HCT116 (cell line): ENCODE measurements around the gene CCDC87. TPM values are rescaled to one million over a fixed set of nuclear protein-coding genes. Genes with fewer than 3 reads are reported as not detected.

Experiments used
- ATAC-seq: fragments of 200-7000 bp; cut with Tn5 transposase; 2 replicates; pipeline ENCODE4 v1.9.1; 2020; ENCODE audit warnings: mild to moderate bottlenecking, moderate library complexity
- BruUV-seq: library from RNA; stranded (reverse); fragments of 400-500 nt; replicated peaks from 2 replicates; lab custom pipeline; 2021; lab: Mats Ljungman, UMichigan
- CTCF ChIA-PET: fragments of 300-600 bp; sonication (Branson Sonifier 250); formaldehyde crosslinking; loops from one replicate; lab custom pipeline; 2021; ENCODE audit warnings: antibody characterized with exemption; lab: Charles Lee
- POLR2A ChIA-PET: fragments of 300-600, 350-600 bp; sonication (Branson Sonifier 250); formaldehyde crosslinking; loops from one replicate; lab custom pipeline; 2021; ENCODE audit warnings: antibody characterized with exemption; lab: Charles Lee
- RAD21 ChIA-PET, 2 experiments: fragments of 300-600 bp; sonication (Branson Sonifier 250); formaldehyde crosslinking; loops; one replicate each; lab custom pipeline; 2023; ENCODE audit warnings: low total read pairs in 2 of 2; ENCODE audit not compliant: uncharacterized antibody in 2 of 2, unreplicated experiment in 2 of 2, low non-redundant PET in 1 of 2; lab: Charles Lee
- DNase-seq: peaks from one replicate; pipeline ENCODE4 v3.0.0-alpha.2; 2010; ENCODE audit warnings: low read depth, low spot score
- H2AFZ ChIP-seq: fragments of 200-600 bp; shearing (Covaris generic), sonication (generic); 2 replicates; pipeline ENCODE4 v1.6.1; 2017; ENCODE audit warnings: low read depth, mixed run types, mixed read lengths, antibody characterized with exemption, low read length; ENCODE audit not compliant: poor library complexity, severe bottlenecking
- H3K27ac ChIP-seq: 2 replicates; pipeline ENCODE4 v1.5.1; 2012; ENCODE audit warnings: low read depth, low read length
- H3K27me3 ChIP-seq: fragments of 200-600 bp; sonication (generic); 2 replicates; pipeline ENCODE4 v1.6.1; 2016; ENCODE audit warnings: mixed run types, low read length, mixed read lengths; ENCODE audit not compliant: insufficient read depth
- H3K36me3 ChIP-seq, 2 experiments: fragments of 200-500 bp in 1 of 2; fragments of 200-600 bp in 1 of 2; sonication (Bioruptor generic) in 1 of 2; sonication (generic) in 1 of 2; 2 replicates each; pipeline versions ENCODE4 v1.5.1 to v1.6.1; 2014 to 2016; ENCODE audit warnings: low read length in 2 of 2, inconsistent platforms in 1 of 2, mixed read lengths in 1 of 2, mixed run types in 1 of 2; ENCODE audit not compliant: insufficient read depth in 2 of 2, control insufficient read depth in 1 of 2
- H3K4me1 ChIP-seq, 2 experiments: fragments of 200-600 bp in 1 of 2; sonication (generic) in 1 of 2; 2 replicates each; pipeline versions ENCODE4 v1.5.1 to v1.6.1; 2012 to 2017; ENCODE audit warnings: low read length in 2 of 2, inconsistent platforms in 1 of 2, mild to moderate bottlenecking in 1 of 2, mixed read lengths in 1 of 2, mixed run types in 1 of 2, moderate library complexity in 1 of 2; ENCODE audit not compliant: insufficient read depth in 2 of 2, control insufficient read depth in 1 of 2
- H3K4me2 ChIP-seq: fragments of 200-600 bp; sonication (generic); 2 replicates; pipeline ENCODE4 v1.6.1; 2017; ENCODE audit warnings: mixed run types, low read length, mixed read lengths
- H3K4me3 ChIP-seq, 2 experiments: fragments of 200-600 bp in 1 of 2; sonication (generic) in 1 of 2; replicated peaks in 1 of 2; 2 replicates each; pipeline ENCODE4 v1.5.1; 2011 to 2016; ENCODE audit warnings: low read length in 2 of 2, control low read depth in 1 of 2, low read depth in 1 of 2, mild to moderate bottlenecking in 1 of 2, mixed read lengths in 1 of 2, mixed run types in 1 of 2
- H3K79me2 ChIP-seq: fragments of 200-600 bp; sonication (generic); 2 replicates; pipeline ENCODE4 v1.6.1; 2017; ENCODE audit warnings: mild to moderate bottlenecking, mixed run types, low read length, moderate library complexity, mixed read lengths; ENCODE audit not compliant: insufficient read depth
- H3K9ac ChIP-seq: fragments of 200-600 bp; sonication (generic); 2 replicates; pipeline ENCODE4 v1.6.1; 2016; ENCODE audit warnings: low read length, mixed read lengths
- H3K9me2 ChIP-seq: fragments of 200-600 bp; sonication (generic), shearing (Covaris generic); 2 replicates; pipeline ENCODE4 v1.6.1; 2017; ENCODE audit warnings: mixed run types, mild to moderate bottlenecking, moderate library complexity; ENCODE audit not compliant: insufficient read depth
- H3K9me3 ChIP-seq, 2 experiments: fragments of 200-500 bp in 1 of 2; fragments of 200-600 bp in 1 of 2; sonication (Bioruptor generic) in 1 of 2; sonication (generic) in 1 of 2; 2 replicates each; pipeline ENCODE4 v1.6.1; 2014 to 2017; ENCODE audit warnings: low read length in 2 of 2, mixed read lengths in 2 of 2, inconsistent platforms in 1 of 2, low read depth in 1 of 2, mild to moderate bottlenecking in 1 of 2, mixed run types in 1 of 2, moderate library complexity in 1 of 2; ENCODE audit not compliant: control insufficient read depth in 1 of 2, insufficient read depth in 1 of 2
- H4K20me1 ChIP-seq: fragments of 200-600 bp; sonication (generic), shearing (Covaris generic); 2 replicates; pipeline ENCODE4 v1.6.1; 2017; ENCODE audit warnings: mixed run types, mild to moderate bottlenecking, moderate library complexity; ENCODE audit not compliant: insufficient read depth
- CBX3 ChIP-seq: IDR thresholded peaks from 2 replicates; pipeline ENCODE4 v1.6.1; 2012; ENCODE audit warnings: low read depth
- CEBPB ChIP-seq: IDR thresholded peaks from 2 replicates; pipeline ENCODE4 v1.6.1; 2012; ENCODE audit warnings: low read depth
- EGR1 ChIP-seq: IDR thresholded peaks from 2 replicates; pipeline ENCODE4 v1.6.1; 2012; ENCODE audit warnings: low read depth
- ELF1 ChIP-seq: IDR thresholded peaks from 2 replicates; pipeline ENCODE4 v1.6.1; 2012; ENCODE audit warnings: low read depth, borderline replicate concordance
- EZH2 ChIP-seq: fragments of 200-600 bp; sonication (generic); IDR thresholded peaks from 2 replicates; pipeline ENCODE4 v1.6.1; 2017; ENCODE audit warnings: antibody characterized with exemption, mixed run types
- EZH2phosphoT487 ChIP-seq: fragments of 200-600 bp; IDR thresholded peaks from 2 replicates; pipeline ENCODE4 v1.6.1; 2018; ENCODE audit warnings: antibody characterized with exemption, borderline replicate concordance
- JUND ChIP-seq: IDR thresholded peaks from 2 replicates; pipeline ENCODE4 v1.6.1; 2012
- POLR2A ChIP-seq: IDR thresholded peaks from 2 replicates; pipeline ENCODE4 v1.7.0; 2011; ENCODE audit warnings: borderline replicate concordance; ENCODE audit not compliant: insufficient read depth, insufficient read length; ENCODE audit errors: extremely low read depth
- POLR2AphosphoS5 ChIP-seq: IDR thresholded peaks from 2 replicates; pipeline ENCODE4 v1.6.1; 2011; ENCODE audit warnings: mild to moderate bottlenecking, low read depth, low read length, moderate library complexity
- RAD21 ChIP-seq: IDR thresholded peaks from 2 replicates; pipeline ENCODE4 v1.6.1; 2012; ENCODE audit warnings: low read depth, mild to moderate bottlenecking
- SIN3A ChIP-seq: IDR thresholded peaks from 2 replicates; pipeline ENCODE4 v1.6.1; 2012; ENCODE audit warnings: low read depth
- SRF ChIP-seq: IDR thresholded peaks from 2 replicates; pipeline ENCODE4 v1.6.1; 2012; ENCODE audit warnings: low read depth
- TCF7L2 ChIP-seq: IDR thresholded peaks from 2 replicates; pipeline ENCODE4 v1.7.0; 2011; ENCODE audit warnings: borderline replicate concordance, inconsistent platforms; ENCODE audit not compliant: insufficient read depth, insufficient read length; ENCODE audit errors: extremely low read depth
- YY1 ChIP-seq: IDR thresholded peaks from 2 replicates; pipeline ENCODE4 v1.6.1; 2011; ENCODE audit warnings: low read length, low read depth, moderate library complexity, mild to moderate bottlenecking; ENCODE audit not compliant: insufficient replicate concordance; ENCODE audit errors: extremely low read depth
- ZFX ChIP-seq: fragments of 450-650 bp; IDR thresholded peaks from 2 replicates; pipeline ENCODE4 v1.6.1; 2017
- ZNF274 ChIP-seq: fragments of 200-500 bp; sonication (Bioruptor generic); IDR thresholded peaks from 2 replicates; pipeline ENCODE4 v1.6.1; 2014; ENCODE audit warnings: mild to moderate bottlenecking, low read depth, low read length, inconsistent platforms
- intact Hi-C: fragments of 100-400 bp; cut with micrococcal nuclease; formaldehyde crosslinking; loops from 2 replicates; pipeline ENCODE4 v1.10.0; 2022
- total RNA-seq: library from RNA; stranded (reverse); gene quantifications from one replicate; pipeline ENCODE4 v1.2.1, GENCODE V29; 2021; ENCODE audit not compliant: unreplicated experiment
- TF ChIP-seq, protein P1 (sequence below), 3 experiments: fragments of 200-600 bp in 1 of 3; sonication (generic) in 1 of 3; IDR thresholded peaks in 2 of 3; conservative IDR thresholded peaks in 1 of 3; 2 replicates each; pipeline ENCODE4 v1.5.1; 2012 to 2017; ENCODE audit warnings: low read depth in 2 of 3, low read length in 2 of 3, antibody characterized with exemption in 1 of 3, borderline replicate concordance in 1 of 3, control low read depth in 1 of 3, mild to moderate bottlenecking in 1 of 3, mixed read lengths in 1 of 3, mixed run types in 1 of 3, moderate library complexity in 1 of 3; ENCODE audit not compliant: insufficient read depth in 1 of 3
- TF ChIP-seq, protein P2 (sequence below): IDR thresholded peaks from 2 replicates; pipeline ENCODE4 v1.6.1; 2012; ENCODE audit warnings: low read depth
- TF ChIP-seq, protein P3 (sequence below): IDR thresholded peaks from 2 replicates; pipeline ENCODE4 v1.6.1; 2011; ENCODE audit warnings: mild to moderate bottlenecking, low read length, moderate library complexity; ENCODE audit not compliant: insufficient replicate concordance; ENCODE audit errors: extremely low read depth

Gene CCDC87
- total RNA-seq, 1 experiment from 2014 or later = 0.39 TPM

DNA sequence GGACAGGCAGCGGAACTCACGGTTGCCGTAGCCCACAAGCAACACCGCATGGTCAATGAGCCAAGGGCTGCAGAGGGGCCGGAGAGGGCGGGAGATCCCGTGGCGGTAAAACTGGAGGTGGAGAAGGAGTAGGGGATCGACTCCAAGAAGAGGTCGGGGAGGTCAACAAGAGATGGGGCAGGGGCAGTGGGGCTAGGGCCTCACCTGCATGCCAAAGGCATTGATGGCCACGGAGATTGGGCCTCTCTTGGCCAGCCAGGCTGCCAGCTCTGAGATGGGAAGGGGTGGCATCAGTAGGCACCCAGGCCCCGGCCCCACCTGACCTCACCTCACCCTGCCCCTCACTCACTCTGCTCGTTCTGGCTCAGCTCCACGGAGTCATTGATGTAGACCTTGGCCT is 28.3 kb downstream of the CCDC87 start:
- Histone ChIP-seq H3K27ac (no peak overlapping the region), H3K9me3 (no peaks in the 10 kb centered on the region), H3K4me2 (no peak overlapping the region), H3K4me3 (no peak overlapping the region), H3K9ac (no peak overlapping the region), H2AFZ (no peak overlapping the region), H3K4me1 (no peaks in the 10 kb centered on the region), H3K79me2 (no peaks in the 10 kb centered on the region), H3K27me3 (no peaks in the 10 kb centered on the region), H3K9me2 (no peaks in the 10 kb centered on the region), H3K36me3 (no peaks in the 10 kb centered on the region), H4K20me1 (no peaks in the 10 kb centered on the region)
- RAD21 ChIA-PET = no interaction called here
- no peak for DNase-seq
- no peak for TF ChIP-seq JUND
- TF ChIP-seq ELF1 = no peak
- TF ChIP-seq, protein P1, sequence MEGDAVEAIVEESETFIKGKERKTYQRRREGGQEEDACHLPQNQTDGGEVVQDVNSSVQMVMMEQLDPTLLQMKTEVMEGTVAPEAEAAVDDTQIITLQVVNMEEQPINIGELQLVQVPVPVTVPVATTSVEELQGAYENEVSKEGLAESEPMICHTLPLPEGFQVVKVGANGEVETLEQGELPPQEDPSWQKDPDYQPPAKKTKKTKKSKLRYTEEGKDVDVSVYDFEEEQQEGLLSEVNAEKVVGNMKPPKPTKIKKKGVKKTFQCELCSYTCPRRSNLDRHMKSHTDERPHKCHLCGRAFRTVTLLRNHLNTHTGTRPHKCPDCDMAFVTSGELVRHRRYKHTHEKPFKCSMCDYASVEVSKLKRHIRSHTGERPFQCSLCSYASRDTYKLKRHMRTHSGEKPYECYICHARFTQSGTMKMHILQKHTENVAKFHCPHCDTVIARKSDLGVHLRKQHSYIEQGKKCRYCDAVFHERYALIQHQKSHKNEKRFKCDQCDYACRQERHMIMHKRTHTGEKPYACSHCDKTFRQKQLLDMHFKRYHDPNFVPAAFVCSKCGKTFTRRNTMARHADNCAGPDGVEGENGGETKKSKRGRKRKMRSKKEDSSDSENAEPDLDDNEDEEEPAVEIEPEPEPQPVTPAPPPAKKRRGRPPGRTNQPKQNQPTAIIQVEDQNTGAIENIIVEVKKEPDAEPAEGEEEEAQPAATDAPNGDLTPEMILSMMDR (IDR thresholded peaks at IDR 0.05 in 2 of 3, conservative IDR thresholded peaks at IDR 0.05 in 1 of 3; ENCODE audit: borderline replicate concordance in 1 of 3, insufficient read depth in 1 of 3, low read depth in 2 of 3, low read length in 2 of 3) = no peak
- no peak for TF ChIP-seq YY1
- TF ChIP-seq POLR2AphosphoS5 = no peak
- TF ChIP-seq TCF7L2 = no peak
- TF ChIP-seq, protein P2, sequence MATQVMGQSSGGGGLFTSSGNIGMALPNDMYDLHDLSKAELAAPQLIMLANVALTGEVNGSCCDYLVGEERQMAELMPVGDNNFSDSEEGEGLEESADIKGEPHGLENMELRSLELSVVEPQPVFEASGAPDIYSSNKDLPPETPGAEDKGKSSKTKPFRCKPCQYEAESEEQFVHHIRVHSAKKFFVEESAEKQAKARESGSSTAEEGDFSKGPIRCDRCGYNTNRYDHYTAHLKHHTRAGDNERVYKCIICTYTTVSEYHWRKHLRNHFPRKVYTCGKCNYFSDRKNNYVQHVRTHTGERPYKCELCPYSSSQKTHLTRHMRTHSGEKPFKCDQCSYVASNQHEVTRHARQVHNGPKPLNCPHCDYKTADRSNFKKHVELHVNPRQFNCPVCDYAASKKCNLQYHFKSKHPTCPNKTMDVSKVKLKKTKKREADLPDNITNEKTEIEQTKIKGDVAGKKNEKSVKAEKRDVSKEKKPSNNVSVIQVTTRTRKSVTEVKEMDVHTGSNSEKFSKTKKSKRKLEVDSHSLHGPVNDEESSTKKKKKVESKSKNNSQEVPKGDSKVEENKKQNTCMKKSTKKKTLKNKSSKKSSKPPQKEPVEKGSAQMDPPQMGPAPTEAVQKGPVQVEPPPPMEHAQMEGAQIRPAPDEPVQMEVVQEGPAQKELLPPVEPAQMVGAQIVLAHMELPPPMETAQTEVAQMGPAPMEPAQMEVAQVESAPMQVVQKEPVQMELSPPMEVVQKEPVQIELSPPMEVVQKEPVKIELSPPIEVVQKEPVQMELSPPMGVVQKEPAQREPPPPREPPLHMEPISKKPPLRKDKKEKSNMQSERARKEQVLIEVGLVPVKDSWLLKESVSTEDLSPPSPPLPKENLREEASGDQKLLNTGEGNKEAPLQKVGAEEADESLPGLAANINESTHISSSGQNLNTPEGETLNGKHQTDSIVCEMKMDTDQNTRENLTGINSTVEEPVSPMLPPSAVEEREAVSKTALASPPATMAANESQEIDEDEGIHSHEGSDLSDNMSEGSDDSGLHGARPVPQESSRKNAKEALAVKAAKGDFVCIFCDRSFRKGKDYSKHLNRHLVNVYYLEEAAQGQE = no peak
- no peak for TF ChIP-seq EZH2phosphoT487
- no peak for TF ChIP-seq SRF
- TF ChIP-seq ZNF274 = no peak
- TF ChIP-seq CBX3 = no peak
- TF ChIP-seq RAD21 = no peak
- TF ChIP-seq ZFX = no peak
- TF ChIP-seq SIN3A = no peak
- TF ChIP-seq CEBPB = no peak
- TF ChIP-seq POLR2A = no peak
- TF ChIP-seq, protein P3, sequence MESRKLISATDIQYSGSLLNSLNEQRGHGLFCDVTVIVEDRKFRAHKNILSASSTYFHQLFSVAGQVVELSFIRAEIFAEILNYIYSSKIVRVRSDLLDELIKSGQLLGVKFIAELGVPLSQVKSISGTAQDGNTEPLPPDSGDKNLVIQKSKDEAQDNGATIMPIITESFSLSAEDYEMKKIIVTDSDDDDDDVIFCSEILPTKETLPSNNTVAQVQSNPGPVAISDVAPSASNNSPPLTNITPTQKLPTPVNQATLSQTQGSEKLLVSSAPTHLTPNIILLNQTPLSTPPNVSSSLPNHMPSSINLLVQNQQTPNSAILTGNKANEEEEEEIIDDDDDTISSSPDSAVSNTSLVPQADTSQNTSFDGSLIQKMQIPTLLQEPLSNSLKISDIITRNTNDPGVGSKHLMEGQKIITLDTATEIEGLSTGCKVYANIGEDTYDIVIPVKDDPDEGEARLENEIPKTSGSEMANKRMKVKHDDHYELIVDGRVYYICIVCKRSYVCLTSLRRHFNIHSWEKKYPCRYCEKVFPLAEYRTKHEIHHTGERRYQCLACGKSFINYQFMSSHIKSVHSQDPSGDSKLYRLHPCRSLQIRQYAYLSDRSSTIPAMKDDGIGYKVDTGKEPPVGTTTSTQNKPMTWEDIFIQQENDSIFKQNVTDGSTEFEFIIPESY = no peak
- TF ChIP-seq EGR1 = no peak
- no peak for TF ChIP-seq EZH2
- CTCF ChIA-PET = no interaction called here
- no peak for ATAC-seq
- BruUV-seq = no TSS peak
- POLR2A ChIA-PET = no interaction called here
- intact Hi-C loops = no loop called here
